ENCODE results near the gene JAM2. TPM values are rescaled to one million over a fixed set of nuclear protein-coding genes. Genes with fewer than 3 reads are reported as not detected.

JAM2 gene
- total RNA-seq, 1 donor from 2014 or later, result 23.7 TPM

DNA sequence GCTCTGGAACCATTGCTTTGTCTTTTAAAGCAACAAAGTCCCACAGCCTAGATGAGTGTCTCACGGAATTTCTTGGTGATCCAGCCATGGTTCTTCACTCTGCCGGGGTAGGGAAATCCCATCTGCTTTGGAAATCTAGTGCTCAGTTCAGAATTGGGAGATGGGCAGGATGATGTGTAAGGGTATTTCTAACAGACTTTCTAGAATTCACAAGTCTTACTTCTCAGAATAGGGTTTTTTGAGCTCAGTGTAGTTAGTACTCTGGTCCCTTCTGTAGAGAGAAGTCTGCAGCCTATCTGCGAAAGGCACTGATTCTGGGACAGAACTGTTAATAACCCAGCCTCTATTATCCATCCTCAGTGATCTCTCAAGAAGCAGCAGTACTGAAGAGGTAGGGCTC is 121.0 kb downstream of the JAM2 start:
- Histone ChIP-seq H3K9me3 (replicated peaks) (no peaks in the 10 kb centered on the region), H3K27ac (replicated peaks) (no peak overlapping the region), H3K4me3 (no peak overlapping the region), H3K27me3 (ENCODE audit: low read depth) (no peaks in the 10 kb centered on the region), H3K4me1 (peaks cover 14% of the 10 kb centered on the region), H3K36me3 (peaks cover 70% of the 10 kb centered on the region)
- TF ChIP-seq, protein P1, sequence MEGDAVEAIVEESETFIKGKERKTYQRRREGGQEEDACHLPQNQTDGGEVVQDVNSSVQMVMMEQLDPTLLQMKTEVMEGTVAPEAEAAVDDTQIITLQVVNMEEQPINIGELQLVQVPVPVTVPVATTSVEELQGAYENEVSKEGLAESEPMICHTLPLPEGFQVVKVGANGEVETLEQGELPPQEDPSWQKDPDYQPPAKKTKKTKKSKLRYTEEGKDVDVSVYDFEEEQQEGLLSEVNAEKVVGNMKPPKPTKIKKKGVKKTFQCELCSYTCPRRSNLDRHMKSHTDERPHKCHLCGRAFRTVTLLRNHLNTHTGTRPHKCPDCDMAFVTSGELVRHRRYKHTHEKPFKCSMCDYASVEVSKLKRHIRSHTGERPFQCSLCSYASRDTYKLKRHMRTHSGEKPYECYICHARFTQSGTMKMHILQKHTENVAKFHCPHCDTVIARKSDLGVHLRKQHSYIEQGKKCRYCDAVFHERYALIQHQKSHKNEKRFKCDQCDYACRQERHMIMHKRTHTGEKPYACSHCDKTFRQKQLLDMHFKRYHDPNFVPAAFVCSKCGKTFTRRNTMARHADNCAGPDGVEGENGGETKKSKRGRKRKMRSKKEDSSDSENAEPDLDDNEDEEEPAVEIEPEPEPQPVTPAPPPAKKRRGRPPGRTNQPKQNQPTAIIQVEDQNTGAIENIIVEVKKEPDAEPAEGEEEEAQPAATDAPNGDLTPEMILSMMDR (IDR thresholded peaks at IDR 0.05; ENCODE audit: borderline replicate concordance), result no peak
- DNase-seq, result no peak
- intact Hi-C loops (cut with micrococcal nuclease), result no loop called here

DNA sequence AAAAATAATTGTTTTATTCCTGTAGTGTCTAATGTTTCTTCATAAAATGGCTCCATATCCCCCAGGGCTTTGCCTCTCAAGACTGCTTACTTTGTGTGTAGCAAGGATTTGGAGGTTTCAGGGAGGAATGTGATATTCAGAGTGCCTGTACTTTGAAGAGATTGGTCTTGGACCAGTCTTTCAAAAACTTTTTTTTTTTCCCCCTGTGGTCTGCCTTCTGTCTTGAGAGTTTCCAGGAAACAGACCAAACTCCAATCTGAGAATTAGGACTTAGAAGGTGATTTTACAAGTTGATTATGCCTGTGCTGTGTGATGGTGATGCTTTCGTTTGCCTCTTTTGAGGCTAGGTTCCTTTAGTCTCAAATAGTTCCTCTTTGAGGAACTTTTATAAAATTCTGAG is 121.6 kb downstream of the JAM2 start:
- no peak for DNase-seq
- Histone ChIP-seq H3K9me3 (replicated peaks) (no peaks in the 10 kb centered on the region), H3K4me3 (no peak overlapping the region), H3K36me3 (peaks cover 77% of the 10 kb centered on the region), H3K27ac (replicated peaks) (no peak overlapping the region), H3K4me1 (peaks cover 12% of the 10 kb centered on the region), H3K27me3 (ENCODE audit: low read depth) (no peaks in the 10 kb centered on the region)
- TF ChIP-seq, protein P1 (IDR thresholded peaks at IDR 0.05; ENCODE audit: borderline replicate concordance), result no peak
- intact Hi-C loops (cut with micrococcal nuclease), result no loop called here

DNA sequence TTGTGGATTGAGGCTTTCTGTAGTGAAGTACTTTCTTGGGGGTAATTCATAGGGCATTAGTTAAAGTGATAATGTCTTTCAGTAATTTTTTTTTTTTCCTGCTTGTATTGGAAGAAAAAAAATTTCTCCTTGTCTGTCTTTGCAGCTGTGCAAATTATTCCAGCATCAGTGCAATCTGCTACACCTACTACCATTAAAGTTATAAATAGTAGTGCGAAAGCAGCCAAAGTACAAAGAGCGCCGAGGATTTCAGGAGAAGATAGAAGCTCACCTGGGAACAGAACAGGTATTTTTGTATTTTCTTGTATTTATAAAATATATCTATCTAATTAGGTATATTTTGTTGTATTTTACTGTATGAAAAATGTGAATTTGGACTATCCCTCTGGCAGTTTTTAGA is 125.0 kb downstream of the JAM2 start:
- Histone ChIP-seq H3K27ac (replicated peaks) (no peak overlapping the region), H3K4me3 (no peak overlapping the region), H3K4me1 (no peaks in the 10 kb centered on the region), H3K36me3 (peaks cover 94% of the 10 kb centered on the region), H3K9me3 (replicated peaks) (no peaks in the 10 kb centered on the region), H3K27me3 (ENCODE audit: low read depth) (no peaks in the 10 kb centered on the region)
- TF ChIP-seq, protein P1 (IDR thresholded peaks at IDR 0.05; ENCODE audit: borderline replicate concordance), result no peak
- no peak for DNase-seq
- intact Hi-C loops (cut with micrococcal nuclease), result no loop called here

Other genes with a start within 250 kb of the JAM2 start
- gene MRPL39, start 31.8 kb upstream of the JAM2 start, total RNA-seq, result 49.9 TPM
- gene ATP5PF, start 95.6 kb downstream of the JAM2 start, total RNA-seq, result 819 TPM
- 15.5 TPM for gene GABPA, start 95.7 kb downstream of the JAM2 start, total RNA-seq

All from left ventricle myocardium inferior (tissue), 1 donor.